ENCODE data around the gene EPS15. TPM values are rescaled to one million over a fixed set of nuclear protein-coding genes. Genes with fewer than 3 reads are reported as not detected.

Gene EPS15
- total and polyA plus RNA-seq, 8 donors: 9.9 to 42.0 (median 25.3) TPM

GRCh38 chr1:51385776-51386175 is 133.3 kb downstream of the EPS15 start:
- DNase-seq (no peak), FAIRE-seq (peak; percentile 9)

GRCh38 chr1:51381964-51382363 is 137.1 kb downstream of the EPS15 start:
- no peak overlapping the region for H3K4me3 ChIP-seq
- H3K27me3 ChIP-seq: no peaks in the 10 kb centered on the region
- H3K27ac ChIP-seq: no peak overlapping the region
- H3K36me3 ChIP-seq: peaks cover 0 to 4% (median 0%) of the 10 kb centered on the region in 3 donors
- intact Hi-C loops (cut with DNase I): no loop called here
- FAIRE-seq (no peak), DNase-seq (no peak), ATAC-seq (no peak)
- H3K4me1 ChIP-seq: no peaks in the 10 kb centered on the region
- TF ChIP-seq CTCF (IDR thresholded peaks at IDR 0.05): no peak
- no peaks in the 10 kb centered on the region for H3K9me3 ChIP-seq

More at GRCh38 chr1:51385776-51386175, 133.3 kb downstream of the EPS15 start:
- ATAC-seq: no peak
- no peak overlapping the region for H3K27ac ChIP-seq
- WGBS, 2 donors: 96 to 97% methylated on average over 2 of the region's 2 CpGs
- no peak for TF ChIP-seq CTCF (IDR thresholded peaks at IDR 0.05)
- no peaks in the 10 kb centered on the region for H3K4me1 ChIP-seq
- no peak overlapping the region for H3K4me3 ChIP-seq
- H3K27me3 ChIP-seq: no peaks in the 10 kb centered on the region
- H3K36me3 ChIP-seq: no peaks in the 10 kb centered on the region
- intact Hi-C loops (cut with DNase I): no loop called here
- H3K9me3 ChIP-seq: no peaks in the 10 kb centered on the region

GRCh38 chr1:51380936-51381335 is 138.1 kb downstream of the EPS15 start:
- ATAC-seq (no peak), FAIRE-seq (no peak), DNase-seq (no peak)
- H3K27me3 ChIP-seq: no peaks in the 10 kb centered on the region
- no peak for TF ChIP-seq CTCF (IDR thresholded peaks at IDR 0.05)
- H3K4me3 ChIP-seq: no peak overlapping the region
- intact Hi-C loops (cut with DNase I): no loop called here
- WGBS, 2 donors: 97% methylated on average over 1 of the region's 1 CpG
- peaks cover 0 to 4% (median 0%) of the 10 kb centered on the region in 3 donors for H3K36me3 ChIP-seq
- H3K27ac ChIP-seq: no peak overlapping the region
- no peaks in the 10 kb centered on the region for H3K4me1 ChIP-seq
- H3K9me3 ChIP-seq: no peaks in the 10 kb centered on the region

- no peak overlapping the region for H3K4me3 ChIP-seq
- FAIRE-seq (no peak), ATAC-seq (no peak), DNase-seq (no peak)
- no peaks in the 10 kb centered on the region for H3K27me3 ChIP-seq
- peaks cover 0 to 4% (median 0%) of the 10 kb centered on the region in 3 donors for H3K36me3 ChIP-seq
- intact Hi-C loops (cut with DNase I): no loop called here
- no peaks in the 10 kb centered on the region for H3K9me3 ChIP-seq
- no peaks in the 10 kb centered on the region for H3K4me1 ChIP-seq
- 96 to 97% methylated on average over 6 of the region's 6 CpGs for WGBS, 2 donors
- no peak overlapping the region for H3K27ac ChIP-seq
- TF ChIP-seq CTCF (IDR thresholded peaks at IDR 0.05): no peak
Measured at GRCh38 chr1:51378871-51379270, 140.2 kb downstream of the EPS15 start.

GRCh38 chr1:51373898-51374297 is 145.2 kb downstream of the EPS15 start:
- no peak for FAIRE-seq
- no peak for ATAC-seq
- no peak overlapping the region for H3K4me3 ChIP-seq
- intact Hi-C loops (cut with DNase I): no loop called here
- no peak for TF ChIP-seq CTCF (IDR thresholded peaks at IDR 0.05)
- 97% methylated on average over 3 of the region's 3 CpGs for WGBS, 2 donors
- no peaks in the 10 kb centered on the region for H3K27me3 ChIP-seq
- no peaks in the 10 kb centered on the region for H3K9me3 ChIP-seq
- peaks cover 0 to 4% (median 0%) of the 10 kb centered on the region in 3 donors for H3K36me3 ChIP-seq
- no peak for DNase-seq
- H3K4me1 ChIP-seq: no peaks in the 10 kb centered on the region
- no peak overlapping the region for H3K27ac ChIP-seq

Data from pancreas (tissue), 10 donors.